ENCODE results near the gene IL17B. TPM values are rescaled to one million over a fixed set of nuclear protein-coding genes. Genes with fewer than 3 reads are reported as not detected.

Gene IL17B
- total and polyA plus RNA-seq, 2 of the 13 experiments (the other 11 are each of a cell fraction or from before 2014, with no cell fraction given) = 0.29 to 2.6 TPM

DNA sequence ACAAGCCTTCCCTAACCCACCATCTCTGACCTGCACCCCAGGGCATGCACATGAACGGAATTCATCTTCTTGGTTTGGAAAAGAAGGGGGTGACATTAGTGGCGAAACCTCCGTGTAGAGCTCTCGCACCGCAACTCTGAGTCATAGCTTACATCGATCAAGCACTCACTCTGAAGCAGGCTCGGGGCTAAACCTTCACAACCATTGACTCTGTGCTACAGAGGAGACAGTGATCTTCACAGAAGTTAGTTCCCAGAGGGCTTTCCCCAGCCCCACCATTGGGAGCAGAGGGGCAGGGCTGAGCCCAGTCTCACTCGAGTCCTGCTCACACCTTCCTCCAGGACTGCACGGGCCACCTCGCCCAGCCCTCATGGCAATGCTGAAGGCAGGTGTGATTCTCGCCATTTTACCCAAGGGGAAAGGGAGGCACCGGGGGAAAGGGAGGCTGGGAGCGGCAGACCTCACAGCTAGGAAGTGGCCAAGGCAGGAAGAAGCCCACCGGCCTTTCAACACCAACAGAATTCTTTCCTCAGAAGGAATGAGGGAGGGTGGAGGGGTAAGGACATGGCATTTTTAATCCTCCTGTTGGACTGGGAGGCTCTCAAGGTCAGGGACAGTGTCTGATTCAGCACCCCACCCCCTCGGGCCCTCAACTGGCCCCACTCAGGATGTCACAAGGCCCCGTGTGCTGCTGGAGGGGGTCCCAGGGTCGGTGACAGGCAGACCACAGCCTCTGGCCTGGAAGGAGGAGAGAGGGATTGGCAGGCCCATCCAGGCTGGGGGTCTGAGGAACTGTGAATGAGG, 25.9 kb upstream of the IL17B start (continued):
- TF ChIP-seq ZNF460 (CRISPR knock-in tag; IDR thresholded peaks at IDR 0.05; ENCODE audit: borderline replicate concordance) (no peak), PCBP1 (IDR thresholded peaks at IDR 0.05; ENCODE audit: borderline replicate concordance, low read depth, low read length) (no peak), ZNF333 (CRISPR knock-in tag; IDR thresholded peaks at IDR 0.05; ENCODE audit: borderline replicate concordance) (no peak), PHB2 (IDR thresholded peaks at IDR 0.05; ENCODE audit: partially characterized antibody) (no peak), SKI (IDR thresholded peaks at IDR 0.05; ENCODE audit: partially characterized antibody) (no peak), ZNF788 (CRISPR knock-in tag; IDR thresholded peaks at IDR 0.05; ENCODE audit: borderline replicate concordance) (0 out of 2 replicates have a peak, but pooled peaks have one; percentile 46), ZNF24 (IDR thresholded peaks at IDR 0.05) (no peak), MXD4 (CRISPR knock-in tag; IDR thresholded peaks at IDR 0.05) (no peak), ZNF225 (CRISPR knock-in tag; IDR thresholded peaks at IDR 0.05) (no peak), ZNF558 (CRISPR knock-in tag; IDR thresholded peaks at IDR 0.05; ENCODE audit: borderline replicate concordance) (no peak), TOE1 (CRISPR knock-in tag; IDR thresholded peaks at IDR 0.05) (no peak), ZNF563 (CRISPR knock-in tag; IDR thresholded peaks at IDR 0.05) (no peak; the same call in 1 of the 2 replicates), ZNF451 (CRISPR knock-in tag; IDR thresholded peaks at IDR 0.05) (no peak), FOSL1 (CRISPR knock-in tag; IDR thresholded peaks at IDR 0.05; ENCODE audit: borderline replicate concordance) (no peak), FOXP1 (IDR thresholded peaks at IDR 0.05) (no peak), FOXP1 (CRISPR knock-in tag; IDR thresholded peaks at IDR 0.05) (no peak), ZFP36L2 (CRISPR knock-in tag; IDR thresholded peaks at IDR 0.05) (no peak), CBFB (CRISPR knock-in tag; IDR thresholded peaks at IDR 0.05) (no peak), MIXL1 (CRISPR knock-in tag; IDR thresholded peaks at IDR 0.05) (no peak), ZNF446 (CRISPR knock-in tag; IDR thresholded peaks at IDR 0.05) (no peak), ZSCAN31 (CRISPR knock-in tag; IDR thresholded peaks at IDR 0.05; ENCODE audit: low read depth) (0 out of 2 replicates have a peak, but pooled peaks have one; percentile 37), BCL6 (CRISPR knock-in tag; IDR thresholded peaks at IDR 0.05) (no peak), YEATS4 (CRISPR knock-in tag; IDR thresholded peaks at IDR 0.05; ENCODE audit: borderline replicate concordance) (no peak), JUN (CRISPR knock-in tag; IDR thresholded peaks at IDR 0.05) (no peak), BRCA1 (CRISPR knock-in tag; IDR thresholded peaks at IDR 0.05) (no peak)
- TF ChIP-seq, protein P1, sequence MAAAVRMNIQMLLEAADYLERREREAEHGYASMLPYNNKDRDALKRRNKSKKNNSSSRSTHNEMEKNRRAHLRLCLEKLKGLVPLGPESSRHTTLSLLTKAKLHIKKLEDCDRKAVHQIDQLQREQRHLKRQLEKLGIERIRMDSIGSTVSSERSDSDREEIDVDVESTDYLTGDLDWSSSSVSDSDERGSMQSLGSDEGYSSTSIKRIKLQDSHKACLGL (CRISPR knock-in tag; IDR thresholded peaks at IDR 0.05) = no peak
- TF ChIP-seq, protein P2, sequence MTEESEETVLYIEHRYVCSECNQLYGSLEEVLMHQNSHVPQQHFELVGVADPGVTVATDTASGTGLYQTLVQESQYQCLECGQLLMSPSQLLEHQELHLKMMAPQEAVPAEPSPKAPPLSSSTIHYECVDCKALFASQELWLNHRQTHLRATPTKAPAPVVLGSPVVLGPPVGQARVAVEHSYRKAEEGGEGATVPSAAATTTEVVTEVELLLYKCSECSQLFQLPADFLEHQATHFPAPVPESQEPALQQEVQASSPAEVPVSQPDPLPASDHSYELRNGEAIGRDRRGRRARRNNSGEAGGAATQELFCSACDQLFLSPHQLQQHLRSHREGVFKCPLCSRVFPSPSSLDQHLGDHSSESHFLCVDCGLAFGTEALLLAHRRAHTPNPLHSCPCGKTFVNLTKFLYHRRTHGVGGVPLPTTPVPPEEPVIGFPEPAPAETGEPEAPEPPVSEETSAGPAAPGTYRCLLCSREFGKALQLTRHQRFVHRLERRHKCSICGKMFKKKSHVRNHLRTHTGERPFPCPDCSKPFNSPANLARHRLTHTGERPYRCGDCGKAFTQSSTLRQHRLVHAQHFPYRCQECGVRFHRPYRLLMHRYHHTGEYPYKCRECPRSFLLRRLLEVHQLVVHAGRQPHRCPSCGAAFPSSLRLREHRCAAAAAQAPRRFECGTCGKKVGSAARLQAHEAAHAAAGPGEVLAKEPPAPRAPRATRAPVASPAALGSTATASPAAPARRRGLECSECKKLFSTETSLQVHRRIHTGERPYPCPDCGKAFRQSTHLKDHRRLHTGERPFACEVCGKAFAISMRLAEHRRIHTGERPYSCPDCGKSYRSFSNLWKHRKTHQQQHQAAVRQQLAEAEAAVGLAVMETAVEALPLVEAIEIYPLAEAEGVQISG (CRISPR knock-in tag; IDR thresholded peaks at IDR 0.05) = no peak
- TF ChIP-seq, protein P3, sequence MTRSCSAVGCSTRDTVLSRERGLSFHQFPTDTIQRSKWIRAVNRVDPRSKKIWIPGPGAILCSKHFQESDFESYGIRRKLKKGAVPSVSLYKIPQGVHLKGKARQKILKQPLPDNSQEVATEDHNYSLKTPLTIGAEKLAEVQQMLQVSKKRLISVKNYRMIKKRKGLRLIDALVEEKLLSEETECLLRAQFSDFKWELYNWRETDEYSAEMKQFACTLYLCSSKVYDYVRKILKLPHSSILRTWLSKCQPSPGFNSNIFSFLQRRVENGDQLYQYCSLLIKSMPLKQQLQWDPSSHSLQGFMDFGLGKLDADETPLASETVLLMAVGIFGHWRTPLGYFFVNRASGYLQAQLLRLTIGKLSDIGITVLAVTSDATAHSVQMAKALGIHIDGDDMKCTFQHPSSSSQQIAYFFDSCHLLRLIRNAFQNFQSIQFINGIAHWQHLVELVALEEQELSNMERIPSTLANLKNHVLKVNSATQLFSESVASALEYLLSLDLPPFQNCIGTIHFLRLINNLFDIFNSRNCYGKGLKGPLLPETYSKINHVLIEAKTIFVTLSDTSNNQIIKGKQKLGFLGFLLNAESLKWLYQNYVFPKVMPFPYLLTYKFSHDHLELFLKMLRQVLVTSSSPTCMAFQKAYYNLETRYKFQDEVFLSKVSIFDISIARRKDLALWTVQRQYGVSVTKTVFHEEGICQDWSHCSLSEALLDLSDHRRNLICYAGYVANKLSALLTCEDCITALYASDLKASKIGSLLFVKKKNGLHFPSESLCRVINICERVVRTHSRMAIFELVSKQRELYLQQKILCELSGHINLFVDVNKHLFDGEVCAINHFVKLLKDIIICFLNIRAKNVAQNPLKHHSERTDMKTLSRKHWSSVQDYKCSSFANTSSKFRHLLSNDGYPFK (CRISPR knock-in tag; IDR thresholded peaks at IDR 0.05; ENCODE audit: borderline replicate concordance) = peak; percentile 57; the same call in 1 of the 2 replicates
